Peyer's patch (tissue), 4 donors: Measurements from ENCODE around the gene ATOH8. TPM values are rescaled to one million over a fixed set of nuclear protein-coding genes. Genes with fewer than 3 reads are reported as not detected.

Experiments
- DNase-seq, 3 donors: peaks; one replicate each; pipeline ENCODE4 v3.0.0-alpha.2; 2017 to 2019
- H3K27ac ChIP-seq, 4 donors: fragments of 200-600 bp; sonication (generic); one replicate each; pipeline ENCODE4 v1.5.1; 2016 to 2019
- H3K27me3 ChIP-seq, 2 donors: fragments of 200-600 bp; sonication (generic); one replicate each; pipeline ENCODE4 v1.5.1; 2019
- H3K36me3 ChIP-seq, 3 donors: fragments of 200-600 bp; sonication (generic); one replicate each; pipeline ENCODE4 v1.5.1; 2016 to 2019
- H3K4me1 ChIP-seq, 4 donors: fragments of 200-600 bp; sonication (generic); one replicate each; pipeline ENCODE4 v1.5.1; 2016 to 2019
- H3K4me3 ChIP-seq, 4 donors: fragments of 200-600 bp; sonication (generic); 1 replicate in 3 of 4; 2 replicates in 1 of 4; pipeline ENCODE4 v1.5.1; 2016 to 2019; ENCODE audit warnings: mild to moderate bottlenecking in 1 of 4
- H3K9me3 ChIP-seq, 4 donors: fragments of 200-600 bp; sonication (generic); one replicate each; pipeline ENCODE4 v1.5.1; 2016 to 2019; ENCODE audit warnings: mild to moderate bottlenecking in 1 of 4
- POLR2A ChIP-seq, 2 donors: fragments of 450-650 bp; IDR thresholded peaks; one replicate each; pipeline ENCODE4 v1.5.1; 2017; ENCODE audit warnings: antibody characterized with exemption in 2 of 2, mild to moderate bottlenecking in 2 of 2, moderate library complexity in 2 of 2
- total RNA-seq, 4 donors: library from RNA; depleted of rRNA; stranded (reverse); fragments of >200 nt; gene quantifications; one replicate each; pipeline ENCODE4 v1.1.0, GENCODE V29; 2016
- TF ChIP-seq, protein P1 (sequence below), 6 experiments: fragments of 450-650 bp in 4 of 6; fragments of 200-600 bp in 2 of 6; sonication (generic) in 1 of 6; IDR thresholded peaks; one replicate each; pipeline ENCODE4 v1.5.1; 2017 to 2019; ENCODE audit warnings: antibody characterized with exemption in 6 of 6, mild to moderate bottlenecking in 3 of 6, moderate library complexity in 1 of 6

ATOH8 gene
- total RNA-seq, 4 donors from 2014 or later: 5.3 to 35.5 (median 13.9) TPM

DNA sequence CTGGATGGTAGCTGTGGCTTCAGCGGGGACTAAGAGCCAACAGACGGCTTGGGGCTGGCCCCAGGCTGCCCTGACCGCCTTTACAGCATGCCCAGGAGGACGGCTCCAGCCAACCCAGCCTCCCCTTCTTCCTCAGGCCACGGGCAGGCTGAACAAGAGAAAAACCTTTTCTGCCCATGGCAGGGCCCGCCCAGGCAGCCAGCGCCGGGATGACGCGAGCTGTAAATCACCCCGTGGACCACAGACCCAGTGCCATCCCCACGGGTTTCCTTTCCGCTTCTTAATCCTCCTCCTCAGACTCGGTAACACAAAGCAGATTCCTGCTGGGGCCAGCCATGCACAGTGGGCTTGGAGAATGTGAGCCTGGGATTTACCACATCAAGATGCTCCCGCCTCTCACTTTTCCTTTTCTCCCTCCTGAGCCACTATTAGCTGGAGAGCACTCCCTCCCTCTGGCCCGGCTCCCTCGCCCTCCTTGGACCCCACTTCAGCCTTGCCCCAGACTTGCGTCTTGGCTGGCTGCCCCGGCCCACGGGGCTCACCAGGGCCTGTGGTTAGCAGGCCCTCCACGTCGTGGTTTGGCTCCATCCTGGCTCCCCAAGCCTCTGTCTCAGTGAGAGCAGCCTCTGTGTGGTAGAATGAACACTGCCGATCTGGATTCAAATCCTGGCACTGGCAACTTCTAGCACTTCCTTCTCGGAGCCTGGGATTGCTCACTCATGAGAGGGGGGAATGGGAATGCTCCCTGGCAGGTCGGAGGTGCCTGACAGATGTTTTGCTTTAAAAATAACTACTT lies 31.4 kb downstream of the ATOH8 start:
- no peaks in the 10 kb centered on the region for H3K36me3 ChIP-seq
- H3K27me3 ChIP-seq: no peaks in the 10 kb centered on the region
- no peak overlapping the region for H3K4me3 ChIP-seq
- peak overlapping the region in 1 of 4 donors; percentile 39 for H3K27ac ChIP-seq
- H3K9me3 ChIP-seq: no peaks in the 10 kb centered on the region
- peaks cover 0 to 3% (median 0%) of the 10 kb centered on the region in 4 donors for H3K4me1 ChIP-seq
- DNase-seq: peak in 1 of 3 donors; percentile 41
- TF ChIP-seq POLR2A (IDR thresholded peaks at IDR 0.05): no peak
- TF ChIP-seq, protein P1, sequence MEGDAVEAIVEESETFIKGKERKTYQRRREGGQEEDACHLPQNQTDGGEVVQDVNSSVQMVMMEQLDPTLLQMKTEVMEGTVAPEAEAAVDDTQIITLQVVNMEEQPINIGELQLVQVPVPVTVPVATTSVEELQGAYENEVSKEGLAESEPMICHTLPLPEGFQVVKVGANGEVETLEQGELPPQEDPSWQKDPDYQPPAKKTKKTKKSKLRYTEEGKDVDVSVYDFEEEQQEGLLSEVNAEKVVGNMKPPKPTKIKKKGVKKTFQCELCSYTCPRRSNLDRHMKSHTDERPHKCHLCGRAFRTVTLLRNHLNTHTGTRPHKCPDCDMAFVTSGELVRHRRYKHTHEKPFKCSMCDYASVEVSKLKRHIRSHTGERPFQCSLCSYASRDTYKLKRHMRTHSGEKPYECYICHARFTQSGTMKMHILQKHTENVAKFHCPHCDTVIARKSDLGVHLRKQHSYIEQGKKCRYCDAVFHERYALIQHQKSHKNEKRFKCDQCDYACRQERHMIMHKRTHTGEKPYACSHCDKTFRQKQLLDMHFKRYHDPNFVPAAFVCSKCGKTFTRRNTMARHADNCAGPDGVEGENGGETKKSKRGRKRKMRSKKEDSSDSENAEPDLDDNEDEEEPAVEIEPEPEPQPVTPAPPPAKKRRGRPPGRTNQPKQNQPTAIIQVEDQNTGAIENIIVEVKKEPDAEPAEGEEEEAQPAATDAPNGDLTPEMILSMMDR (IDR thresholded peaks at IDR 0.05): no peak

- Histone ChIP-seq H3K9me3 (no peaks in the 10 kb centered on the region), H3K27me3 (no peaks in the 10 kb centered on the region), H3K4me3 (no peak overlapping the region), H3K4me1 (peaks cover 0 to 3% (median 0%) of the 10 kb centered on the region in 4 donors), H3K36me3 (no peaks in the 10 kb centered on the region), H3K27ac (no peak overlapping the region)
- no peak for TF ChIP-seq POLR2A (IDR thresholded peaks at IDR 0.05)
- TF ChIP-seq, protein P1 (IDR thresholded peaks at IDR 0.05): no peak
- DNase-seq: no peak
These were observed 32.1 kb downstream of the ATOH8 start for GRCh38 chr2:85785871-85786270.

DNA sequence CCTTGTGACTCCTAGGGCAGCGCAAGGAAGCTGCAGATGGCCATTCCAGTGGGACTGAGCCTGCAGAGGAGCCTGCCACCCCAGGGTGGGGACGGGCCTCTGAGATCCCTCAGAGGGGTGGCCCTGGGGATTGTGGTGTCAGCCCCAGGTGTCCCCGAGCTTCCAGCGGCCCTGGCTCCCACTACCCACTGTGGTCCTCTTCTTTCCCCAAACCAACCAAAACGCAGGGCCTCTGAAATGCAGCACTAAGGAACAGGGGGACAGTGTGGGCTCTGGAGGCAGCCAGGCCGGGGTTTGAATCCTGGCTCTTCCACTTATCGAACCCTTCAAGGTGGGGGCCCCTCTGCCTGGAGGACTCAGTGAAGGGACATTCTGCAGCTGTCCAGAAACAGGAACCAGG lies 32.7 kb downstream of the ATOH8 start:
- Histone ChIP-seq H3K27me3 (no peaks in the 10 kb centered on the region), H3K27ac (no peak overlapping the region), H3K36me3 (no peaks in the 10 kb centered on the region), H3K4me1 (peaks cover 0 to 3% (median 0%) of the 10 kb centered on the region in 4 donors), H3K9me3 (no peaks in the 10 kb centered on the region), H3K4me3 (no peak overlapping the region)
- TF ChIP-seq, protein P1 (IDR thresholded peaks at IDR 0.05): no peak
- no peak for TF ChIP-seq POLR2A (IDR thresholded peaks at IDR 0.05)
- DNase-seq: peak in 1 of 3 donors; percentile 10

GRCh38 chr2:85786865-85787264 lies 33.1 kb downstream of the ATOH8 start:
- H3K4me3 ChIP-seq: no peak overlapping the region
- H3K27ac ChIP-seq: no peak overlapping the region
- H3K27me3 ChIP-seq: no peaks in the 10 kb centered on the region
- DNase-seq: peak in 1 of 3 donors; percentile 36
- H3K4me1 ChIP-seq: peaks cover 0 to 3% (median 0%) of the 10 kb centered on the region in 4 donors
- H3K36me3 ChIP-seq: no peaks in the 10 kb centered on the region
- TF ChIP-seq, protein P1 (IDR thresholded peaks at IDR 0.05): no peak
- no peak for TF ChIP-seq POLR2A (IDR thresholded peaks at IDR 0.05)
- no peaks in the 10 kb centered on the region for H3K9me3 ChIP-seq

DNA sequence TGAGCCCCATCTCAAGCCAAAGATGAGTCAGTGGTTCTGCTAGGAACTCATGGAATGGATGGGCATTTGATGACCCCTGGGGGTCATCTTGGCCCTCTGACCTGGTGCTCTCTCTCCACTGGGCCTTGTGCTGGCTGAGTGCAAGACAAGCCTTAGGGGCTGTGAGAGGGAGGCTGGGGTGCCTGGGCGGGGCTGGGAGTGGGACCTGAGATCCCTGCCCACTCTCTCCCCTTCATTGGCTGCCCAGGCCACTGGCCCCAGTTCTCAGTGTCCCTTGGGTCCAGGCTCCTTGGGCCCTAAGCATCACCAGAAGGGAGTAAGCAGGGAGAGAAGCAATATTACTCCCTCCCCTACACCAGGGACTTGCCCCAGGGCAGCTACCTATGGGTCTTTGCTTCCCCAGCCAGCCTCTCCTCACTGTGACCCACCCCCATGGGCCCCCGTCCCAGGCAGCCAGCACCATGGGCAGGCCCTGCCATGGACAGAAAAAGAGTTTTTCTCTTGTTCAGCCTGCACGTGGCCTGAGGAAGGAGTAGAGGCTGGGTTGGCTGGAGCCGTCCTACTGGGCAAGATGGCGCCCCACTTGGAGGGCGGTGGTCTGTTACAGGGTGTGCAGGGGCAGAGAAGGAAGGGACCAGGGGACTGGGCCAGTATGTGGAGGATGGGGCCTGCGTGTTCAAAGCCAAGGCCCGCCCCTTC lies 33.6 kb downstream of the ATOH8 start:
- Histone ChIP-seq H3K4me3 (no peak overlapping the region), H3K9me3 (no peaks in the 10 kb centered on the region), H3K36me3 (no peaks in the 10 kb centered on the region), H3K4me1 (peaks cover 0 to 3% (median under 1%) of the 10 kb centered on the region in 4 donors), H3K27ac (no peak overlapping the region), H3K27me3 (no peaks in the 10 kb centered on the region)
- TF ChIP-seq POLR2A (IDR thresholded peaks at IDR 0.05): no peak
- TF ChIP-seq, protein P1 (IDR thresholded peaks at IDR 0.05): no peak
- peak in 1 of 3 donors; percentile 18 for DNase-seq
